Sigmoid colon (tissue), 4 donors: Measurements from ENCODE around the gene EPHB1.

Experiments
- POLR2A ChIP-seq, 2 donors: fragments of 450-650 bp; IDR thresholded peaks; one replicate each; pipeline ENCODE4 v1.6.1; 2016; ENCODE audit warnings: antibody characterized with exemption in 2 of 2, mild to moderate bottlenecking in 2 of 2, moderate library complexity in 2 of 2
- POLR2AphosphoS5 ChIP-seq, 4 donors: sonication (generic); formaldehyde crosslinking; IDR thresholded peaks; one replicate each; pipeline ENCODE4 v1.6.1; 2017; ENCODE audit warnings: antibody characterized with exemption in 4 of 4
- TF ChIP-seq, protein P1 (sequence below), 4 experiments: fragments of 450-650 bp in 3 of 4; fragments of 200-600 bp in 1 of 4; IDR thresholded peaks; one replicate each; pipeline ENCODE4 v1.5.1; 2016 to 2019; ENCODE audit warnings: antibody characterized with exemption in 4 of 4, mild to moderate bottlenecking in 3 of 4, moderate library complexity in 2 of 4

DNA sequence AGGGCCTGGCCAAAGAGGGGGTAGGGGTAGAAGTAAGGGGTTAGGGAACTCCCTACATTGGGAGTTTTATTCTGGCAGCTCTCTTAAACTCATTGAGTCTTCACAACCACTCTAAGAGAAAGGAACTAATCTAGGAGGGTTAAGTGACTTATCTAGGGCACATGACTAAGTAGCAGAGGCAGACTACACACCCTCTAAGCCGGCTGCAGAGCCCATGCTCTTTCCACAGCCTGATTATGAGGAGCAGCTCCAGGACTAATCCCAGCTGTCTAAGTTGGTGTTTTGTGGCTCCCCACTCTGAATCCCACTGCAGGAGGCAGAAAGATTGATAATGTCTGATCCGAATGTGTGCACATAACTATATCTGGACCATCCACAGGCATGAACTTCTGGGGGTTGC lies 374.6 kb downstream of the EPHB1 start:
- TF ChIP-seq, protein P1, sequence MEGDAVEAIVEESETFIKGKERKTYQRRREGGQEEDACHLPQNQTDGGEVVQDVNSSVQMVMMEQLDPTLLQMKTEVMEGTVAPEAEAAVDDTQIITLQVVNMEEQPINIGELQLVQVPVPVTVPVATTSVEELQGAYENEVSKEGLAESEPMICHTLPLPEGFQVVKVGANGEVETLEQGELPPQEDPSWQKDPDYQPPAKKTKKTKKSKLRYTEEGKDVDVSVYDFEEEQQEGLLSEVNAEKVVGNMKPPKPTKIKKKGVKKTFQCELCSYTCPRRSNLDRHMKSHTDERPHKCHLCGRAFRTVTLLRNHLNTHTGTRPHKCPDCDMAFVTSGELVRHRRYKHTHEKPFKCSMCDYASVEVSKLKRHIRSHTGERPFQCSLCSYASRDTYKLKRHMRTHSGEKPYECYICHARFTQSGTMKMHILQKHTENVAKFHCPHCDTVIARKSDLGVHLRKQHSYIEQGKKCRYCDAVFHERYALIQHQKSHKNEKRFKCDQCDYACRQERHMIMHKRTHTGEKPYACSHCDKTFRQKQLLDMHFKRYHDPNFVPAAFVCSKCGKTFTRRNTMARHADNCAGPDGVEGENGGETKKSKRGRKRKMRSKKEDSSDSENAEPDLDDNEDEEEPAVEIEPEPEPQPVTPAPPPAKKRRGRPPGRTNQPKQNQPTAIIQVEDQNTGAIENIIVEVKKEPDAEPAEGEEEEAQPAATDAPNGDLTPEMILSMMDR (IDR thresholded peaks at IDR 0.05): no peak
- TF ChIP-seq POLR2A (IDR thresholded peaks at IDR 0.05): no peak
- no peak for TF ChIP-seq POLR2AphosphoS5 (IDR thresholded peaks at IDR 0.05)
